Gastrocnemius medialis (tissue), 4 donors: ENCODE data around the gene SERINC4. TPM values are rescaled to one million over a fixed set of nuclear protein-coding genes. Genes with fewer than 3 reads are reported as not detected.

Source experiments
- microRNA counts, 2 donors: library from miRNA; unstranded; fragments of <30 nt; microRNA quantifications; one replicate each; lab custom pipeline; 2016
- microRNA-seq, 2 donors: library from miRNA; unstranded; fragments of <30 nt; microRNA quantifications; one replicate each; pipeline ENCODE4, GENCODE V29; 2016; ENCODE audit warnings: borderline replicate concordance in 2 of 2
- total RNA-seq, 4 donors: library from RNA; depleted of rRNA; stranded (reverse); fragments of >200 nt; gene quantifications; one replicate each; pipeline versions ENCODE4 v1.1.0 to v1.2.3, GENCODE V29; 2016

Gene SERINC4
- total RNA-seq, 4 donors from 2014 or later = 0.18 to 0.82 (median 0.29) TPM; not detected in 1

MicroRNA genes within 50 kb of the gene (microRNA counts, 767-probe panel; counts per million panel counts)
- microRNA hsa-miR-1282 (lab: Ali Mortazavi, UCI) = 356 to 448 counts per million in 2 donors

Small RNA genes within 50 kb of the gene (microRNA-seq; reads per million reads assigned to microRNA genes)
- gene MIR1282 = 0 reads per million in 2 donors

Other genes starting within 250 kb of the SERINC4 start
- 10 to 100 TPM; 14.4 to 41.2 (median 16.6) TPM for gene PPIP5K1, start 210.0 kb downstream of the SERINC4 start, total RNA-seq
- gene CKMT1B, start 206.2 kb downstream of the SERINC4 start, total RNA-seq = under 1 TPM in 1 of 4 donors, not detected in 3; 0.46 TPM
- under 1 TPM in 1 of 4 donors, not detected in 3; 0.41 TPM for gene STRC, start 181.4 kb downstream of the SERINC4 start, total RNA-seq
- 1 to 10 TPM in 3 of 4 donors, under 1 TPM in 1; 0.29 to 2.1 (median 1.1) TPM for gene CATSPER2, start 151.4 kb downstream of the SERINC4 start, total RNA-seq
- under 1 TPM in 1 of 4 donors, not detected in 3; 0.41 TPM for gene CKMT1A, start 106.4 kb downstream of the SERINC4 start, total RNA-seq
- 10 to 100 TPM; 26.6 to 45.1 (median 30.3) TPM for gene PDIA3, start 53.8 kb downstream of the SERINC4 start, total RNA-seq
- gene ELL3, start 23.3 kb downstream of the SERINC4 start, total RNA-seq = 1 to 10 TPM; 2.1 to 6.3 (median 2.6) TPM
- gene SERF2, start 7.9 kb downstream of the SERINC4 start, total RNA-seq = 100 to 1,000 TPM; 491 to 646 (median 617) TPM
- 10 to 100 TPM; 19.5 to 33.9 (median 24.7) TPM for gene HYPK, start 379 bp upstream of the SERINC4 start, total RNA-seq
- gene MFAP1, start 24.5 kb upstream of the SERINC4 start, total RNA-seq = 10 to 100 TPM; 10.8 to 26.3 (median 14.7) TPM
- gene WDR76, start 26.8 kb upstream of the SERINC4 start, total RNA-seq = 1 to 10 TPM in 1 of 4 donors, under 1 TPM in 3; 0.12 to 1.0 (median 0.37) TPM